HG02798 (cell line): ENCODE measurements around the gene MPIG6B.

Experiments
- ATAC-seq: cut with Tn5 transposase; IDR thresholded peaks from one replicate; pipeline ENCODE4 v1.9.1; 2021; ENCODE audit warnings: mild to moderate bottlenecking; ENCODE audit not compliant: unreplicated experiment, poor library complexity

The MPIG6B gene

GRCh38 chr6:31723245-31723979, at the start of gene MPIG6B:
Gene MPIG6B, plus strand, starts transcription at chr6:31723373. Its CDS starts 11 bp downstream, at chr6:31723384.
- ATAC-seq: no peak

- no peak for ATAC-seq
These were observed 46.8 kb upstream of the MPIG6B start for GRCh38 chr6:31676322-31676903.

GRCh38 chr6:31676904-31677303, 46.3 kb upstream of the MPIG6B start:
- no peak for ATAC-seq

GRCh38 chr6:31677955-31678354, 45.2 kb upstream of the MPIG6B start:
- no peak for ATAC-seq

GRCh38 chr6:31680226-31681134, 42.7 kb upstream of the MPIG6B start, which contains the start of gene LY6G5C:
Gene LY6G5C, minus strand, starts transcription at chr6:31681067. Its CDS starts 694 bp downstream, at chr6:31680373.
- ATAC-seq: peak; percentile 54

- ATAC-seq: peak; percentile 33
These were observed 42.0 kb upstream of the MPIG6B start for GRCh38 chr6:31681135-31681671.

- no peak for ATAC-seq
These were observed 39.6 kb upstream of the MPIG6B start for GRCh38 chr6:31683591-31683990.

GRCh38 chr6:31686483-31686882, 36.7 kb upstream of the MPIG6B start:
- ATAC-seq: no peak

- ATAC-seq: no peak
These were observed 35.9 kb upstream of the MPIG6B start for GRCh38 chr6:31687321-31687720.

GRCh38 chr6:31687860-31688693, 35.1 kb upstream of the MPIG6B start:
- no peak for ATAC-seq

- no peak for ATAC-seq
These were observed 33.7 kb upstream of the MPIG6B start for GRCh38 chr6:31689249-31690110.

- no peak for ATAC-seq
These were observed 32.7 kb upstream of the MPIG6B start for GRCh38 chr6:31690231-31691077.

GRCh38 chr6:31691078-31691463, 32.1 kb upstream of the MPIG6B start:
- no peak for ATAC-seq

- no peak for ATAC-seq
These were observed 31.5 kb upstream of the MPIG6B start for GRCh38 chr6:31691564-31692108.

GRCh38 chr6:31692353-31692752, 30.8 kb upstream of the MPIG6B start:
- ATAC-seq: no peak

GRCh38 chr6:31692886-31693285, 30.3 kb upstream of the MPIG6B start:
- no peak for ATAC-seq

GRCh38 chr6:31693535-31693934, 29.6 kb upstream of the MPIG6B start:
- ATAC-seq: no peak

- no peak for ATAC-seq
These were observed 25.6 kb upstream of the MPIG6B start for GRCh38 chr6:31697555-31697954.
